DND-41 (cell line): ENCODE measurements around the gene EDEM3.

ENCODE experiments used
- ATAC-seq: fragments of 200-7000 bp; cut with Tn5 transposase; 3 replicates; pipeline ENCODE4 v1.9.1; 2021; ENCODE audit warnings: low read depth; ENCODE audit not compliant: insufficient read depth
- DNase-seq: peaks from one replicate; pipeline ENCODE4 v3.0.0-alpha.2; 2020
- H2AFZ ChIP-seq: 2 replicates; pipeline ENCODE4 v1.6.0; 2012; ENCODE audit warnings: low read depth, low read length
- H3K27ac ChIP-seq: 2 replicates; pipeline ENCODE4 v1.5.1; 2012; ENCODE audit warnings: low read length, inconsistent platforms
- H3K27me3 ChIP-seq: fragments of 200-600 bp; sonication (generic); 2 replicates; pipeline ENCODE4 v1.6.0; 2012; ENCODE audit warnings: low read length, mild to moderate bottlenecking, inconsistent platforms; ENCODE audit not compliant: insufficient read depth, poor library complexity
- H3K36me3 ChIP-seq: 2 replicates; pipeline ENCODE4 v1.5.1; 2012; ENCODE audit warnings: low read length, inconsistent platforms; ENCODE audit not compliant: insufficient read depth
- H3K4me1 ChIP-seq: 2 replicates; pipeline ENCODE4 v1.5.1; 2012; ENCODE audit warnings: mild to moderate bottlenecking, low read length; ENCODE audit not compliant: insufficient read depth
- H3K4me2 ChIP-seq: 2 replicates; pipeline ENCODE4 v1.6.0; 2012; ENCODE audit warnings: mild to moderate bottlenecking, moderate library complexity, low read length, inconsistent platforms; ENCODE audit not compliant: insufficient read depth
- H3K4me3 ChIP-seq, 2 experiments: fragments of 200-600 bp in 1 of 2; shearing (Covaris generic) in 1 of 2; 2 replicates each; pipeline ENCODE4 v1.5.1; 2012 to 2016; ENCODE audit warnings: inconsistent platforms in 2 of 2, low read length in 2 of 2, mild to moderate bottlenecking in 2 of 2, low read depth in 1 of 2, moderate library complexity in 1 of 2
- H3K79me2 ChIP-seq: 2 replicates; pipeline ENCODE4 v1.6.0; 2012; ENCODE audit warnings: low read length, inconsistent platforms; ENCODE audit not compliant: insufficient read depth
- H3K9ac ChIP-seq: 2 replicates; pipeline ENCODE4 v1.6.0; 2012; ENCODE audit warnings: low read depth, mild to moderate bottlenecking, inconsistent platforms, low read length, moderate library complexity
- H3K9me3 ChIP-seq: 2 replicates; pipeline ENCODE4 v1.5.1; 2012; ENCODE audit warnings: low read length, moderate library complexity, mild to moderate bottlenecking, inconsistent platforms; ENCODE audit not compliant: insufficient read depth, severe bottlenecking
- H4K20me1 ChIP-seq: 2 replicates; pipeline ENCODE4 v1.6.0; 2012; ENCODE audit warnings: low read length; ENCODE audit not compliant: insufficient read depth
- CTCF ChIP-seq: IDR thresholded peaks from 2 replicates; pipeline ENCODE4 v1.5.1; 2012; ENCODE audit warnings: borderline replicate concordance, low read length, moderate library complexity, mild to moderate bottlenecking; ENCODE audit not compliant: poor library complexity, severe bottlenecking; ENCODE audit errors: extremely low read depth
- EZH2 ChIP-seq: IDR thresholded peaks from 3 replicates; pipeline ENCODE4 v1.6.1; 2012; ENCODE audit warnings: borderline replicate concordance, low read depth, mild to moderate bottlenecking, moderate library complexity, low read length, inconsistent platforms; ENCODE audit not compliant: severe bottlenecking

EDEM3 gene

GRCh38 chr1:184698016-184698415 is 56.6 kb downstream of the EDEM3 start:
- H3K36me3 ChIP-seq, result peaks cover 63% of the 10 kb centered on the region
- H3K4me2 ChIP-seq, result no peak overlapping the region
- ATAC-seq, result no peak
- no peaks in the 10 kb centered on the region for H3K4me1 ChIP-seq
- H2AFZ ChIP-seq, result no peak overlapping the region
- no peaks in the 10 kb centered on the region for H3K79me2 ChIP-seq
- TF ChIP-seq CTCF (no peak), EZH2 (no peak)
- no peak for DNase-seq
- H3K27me3 ChIP-seq, result no peaks in the 10 kb centered on the region
- no peak overlapping the region for H3K9ac ChIP-seq
- H3K4me3 ChIP-seq, result no peak overlapping the region
- H3K9me3 ChIP-seq, result no peaks in the 10 kb centered on the region
- no peaks in the 10 kb centered on the region for H4K20me1 ChIP-seq
- no peak overlapping the region for H3K27ac ChIP-seq

- H4K20me1 ChIP-seq, result no peaks in the 10 kb centered on the region
- no peaks in the 10 kb centered on the region for H3K27me3 ChIP-seq
- TF ChIP-seq CTCF (no peak), EZH2 (no peak)
- H3K36me3 ChIP-seq, result peaks cover 53% of the 10 kb centered on the region; the same call in 1 of the 2 replicates
- H3K9me3 ChIP-seq, result no peaks in the 10 kb centered on the region
- no peak overlapping the region for H3K27ac ChIP-seq
- no peaks in the 10 kb centered on the region for H3K79me2 ChIP-seq
- no peak overlapping the region for H2AFZ ChIP-seq
- H3K4me1 ChIP-seq, result no peaks in the 10 kb centered on the region
- no peak overlapping the region for H3K4me3 ChIP-seq
- ATAC-seq (no peak), DNase-seq (no peak)
- no peak overlapping the region for H3K4me2 ChIP-seq
- no peak overlapping the region for H3K9ac ChIP-seq
Observed at GRCh38 chr1:184696403-184696802, 58.3 kb downstream of the EDEM3 start.

GRCh38 chr1:184695023-184695422 is 59.6 kb downstream of the EDEM3 start:
- DNase-seq (no peak), ATAC-seq (no peak)
- Histone ChIP-seq H3K36me3 (peaks cover 42% of the 10 kb centered on the region; the same call in 1 of the 2 replicates), H3K79me2 (no peaks in the 10 kb centered on the region), H3K4me3 (no peak overlapping the region), H3K27me3 (no peaks in the 10 kb centered on the region), H3K27ac (no peak overlapping the region), H2AFZ (no peak overlapping the region), H3K9me3 (no peaks in the 10 kb centered on the region), H3K9ac (no peak overlapping the region), H3K4me1 (no peaks in the 10 kb centered on the region), H3K4me2 (no peak overlapping the region), H4K20me1 (no peaks in the 10 kb centered on the region)
- no peak for TF ChIP-seq EZH2
- no peak for TF ChIP-seq CTCF

GRCh38 chr1:184693011-184693410 is 61.6 kb downstream of the EDEM3 start:
- no peak overlapping the region for H3K27ac ChIP-seq
- ATAC-seq, result no peak
- no peak overlapping the region for H2AFZ ChIP-seq
- no peaks in the 10 kb centered on the region for H3K79me2 ChIP-seq
- H4K20me1 ChIP-seq, result no peaks in the 10 kb centered on the region
- H3K4me1 ChIP-seq, result no peaks in the 10 kb centered on the region
- H3K4me2 ChIP-seq, result no peak overlapping the region
- no peaks in the 10 kb centered on the region for H3K27me3 ChIP-seq
- H3K4me3 ChIP-seq, result no peak overlapping the region
- TF ChIP-seq CTCF (no peak), EZH2 (no peak)
- no peak for DNase-seq
- no peak overlapping the region for H3K9ac ChIP-seq
- no peaks in the 10 kb centered on the region for H3K9me3 ChIP-seq
- peaks cover 37% of the 10 kb centered on the region; the same call in 1 of the 2 replicates for H3K36me3 ChIP-seq
